GM19328 (cell line): ENCODE results near the gene NRCAM.

Experiments
- ATAC-seq: cut with Tn5 transposase; IDR thresholded peaks from one replicate; pipeline ENCODE4 v1.9.1; 2021; ENCODE audit warnings: mild to moderate bottlenecking, moderate library complexity; ENCODE audit not compliant: unreplicated experiment

NRCAM gene

GRCh38 chr7:108459922-108460551 lies 3.8 kb upstream of the NRCAM start:
- no peak for ATAC-seq

- no peak for ATAC-seq
Observed at GRCh38 chr7:108457871-108458270, 1.6 kb upstream of the NRCAM start.

- no peak for ATAC-seq
Observed at GRCh38 chr7:108456845-108457540, 757 bp upstream of the NRCAM start.

- ATAC-seq = no peak
Observed at GRCh38 chr7:108455551-108455997, 662 bp downstream of the NRCAM start.

- ATAC-seq = no peak
Observed at GRCh38 chr7:108454674-108455550, 1.3 kb downstream of the NRCAM start.

GRCh38 chr7:108454317-108454673 lies 1.9 kb downstream of the NRCAM start:
- ATAC-seq = no peak

GRCh38 chr7:108453320-108453719 lies 2.9 kb downstream of the NRCAM start:
- ATAC-seq = no peak

GRCh38 chr7:108452707-108453106 lies 3.5 kb downstream of the NRCAM start:
- no peak for ATAC-seq

GRCh38 chr7:108451296-108451848 lies 4.9 kb downstream of the NRCAM start:
- ATAC-seq = no peak

GRCh38 chr7:108450160-108450559 lies 6.1 kb downstream of the NRCAM start:
- ATAC-seq = no peak

- no peak for ATAC-seq
Observed at GRCh38 chr7:108449521-108449920, 6.7 kb downstream of the NRCAM start.

- no peak for ATAC-seq
Observed at GRCh38 chr7:108448584-108449505, 7.4 kb downstream of the NRCAM start.

GRCh38 chr7:108442039-108442568 lies 14.1 kb downstream of the NRCAM start:
- no peak for ATAC-seq

GRCh38 chr7:108441392-108441955 lies 14.8 kb downstream of the NRCAM start:
- no peak for ATAC-seq

GRCh38 chr7:108440613-108441012 lies 15.6 kb downstream of the NRCAM start:
- ATAC-seq = no peak

GRCh38 chr7:108436906-108437305 lies 19.3 kb downstream of the NRCAM start:
- ATAC-seq = no peak

- ATAC-seq = no peak
Observed at GRCh38 chr7:108434010-108434409, 22.2 kb downstream of the NRCAM start.

- no peak for ATAC-seq
Observed at GRCh38 chr7:108431099-108431498, 25.1 kb downstream of the NRCAM start.

GRCh38 chr7:108430664-108431063 lies 25.6 kb downstream of the NRCAM start:
- no peak for ATAC-seq

- no peak for ATAC-seq
Observed at GRCh38 chr7:108427766-108428165, 28.5 kb downstream of the NRCAM start.
